Kidney epithelial cell (primary cell): ENCODE measurements around the gene GOLGA6D. TPM values are rescaled to one million over a fixed set of nuclear protein-coding genes. Genes with fewer than 3 reads are reported as not detected.
"Not testable (repeated sequence)": the region's sequence is repeated elsewhere in the genome, so short reads cannot be mapped to it uniquely, and the experiment has no call there.

ENCODE experiments used
- DNase-seq: peaks from one replicate; pipeline ENCODE4 v3.0.0-alpha.2; 2010; ENCODE audit warnings: low read depth
- H3K27me3 ChIP-seq: 2 replicates; pipeline ENCODE4 v1.6.0; 2011; ENCODE audit warnings: low read length; ENCODE audit not compliant: control insufficient read depth, insufficient read depth
- H3K36me3 ChIP-seq: 2 replicates; pipeline ENCODE4 v1.5.1; 2011; ENCODE audit warnings: low read length; ENCODE audit not compliant: control insufficient read depth, insufficient read depth
- H3K4me3 ChIP-seq: 2 replicates; pipeline ENCODE4 v1.5.1; 2011; ENCODE audit warnings: low read depth, mild to moderate bottlenecking, control low read depth, low read length
- CTCF ChIP-seq: IDR thresholded peaks from 2 replicates; pipeline ENCODE4 v1.5.1; 2011; ENCODE audit warnings: mild to moderate bottlenecking, moderate library complexity, low read length, control low read depth, inconsistent platforms; ENCODE audit not compliant: insufficient read depth, poor library complexity, severe bottlenecking
- total RNA-seq: library from RNA; depleted of rRNA; stranded (reverse); fragments of >200 nt; gene quantifications from 2 replicates; pipeline ENCODE4 v1.2.3, GENCODE V29; 2015

The GOLGA6D gene
- total RNA-seq, 1 donor from 2014 or later: not detected

- DNase-seq: no peak
- H3K36me3 ChIP-seq: no peaks in the 10 kb centered on the region
- TF ChIP-seq CTCF: no peak
- no peak overlapping the region for H3K4me3 ChIP-seq
- peaks cover 21% of the 10 kb centered on the region for H3K27me3 ChIP-seq
Observed at GRCh38 chr15:75237316-75237982, 45.2 kb upstream of the GOLGA6D start.

- peaks cover 19% of the 10 kb centered on the region for H3K27me3 ChIP-seq
- H3K36me3 ChIP-seq: no peaks in the 10 kb centered on the region
- no peak for TF ChIP-seq CTCF
- H3K4me3 ChIP-seq: no peak overlapping the region
- DNase-seq: no peak
Observed at GRCh38 chr15:75238150-75238549, 44.5 kb upstream of the GOLGA6D start.

- not testable (repeated sequence) for DNase-seq, H3K36me3 ChIP-seq, H3K4me3 ChIP-seq
- H3K27me3 ChIP-seq: peaks cover 12% of the 10 kb centered on the region
Observed at GRCh38 chr15:75245741-75246140, 36.9 kb upstream of the GOLGA6D start.

- DNase-seq, H3K27me3 ChIP-seq, H3K4me3 ChIP-seq, H3K36me3 ChIP-seq: not testable (repeated sequence)
Observed at GRCh38 chr15:75248991-75249390, 33.6 kb upstream of the GOLGA6D start.

GRCh38 chr15:75249726-75250125, 32.9 kb upstream of the GOLGA6D start:
- no peak for TF ChIP-seq CTCF
- Histone ChIP-seq H3K27me3 (peaks cover 9% of the 10 kb centered on the region), H3K36me3 (no peaks in the 10 kb centered on the region), H3K4me3 (no peak overlapping the region)
- no peak for DNase-seq

GRCh38 chr15:75251343-75251742, 31.3 kb upstream of the GOLGA6D start:
- H3K36me3 ChIP-seq, DNase-seq, H3K4me3 ChIP-seq, H3K27me3 ChIP-seq: not testable (repeated sequence)

GRCh38 chr15:75252285-75252684, 30.4 kb upstream of the GOLGA6D start:
- H3K27me3 ChIP-seq: not testable (repeated sequence)

GRCh38 chr15:75258034-75258433, 24.6 kb upstream of the GOLGA6D start, which contains the start of gene GOLGA6C:
TSS of gene GOLGA6C (plus strand) at chr15:75258334. CDS start at chr15:75258599, 265 bp downstream.
- H3K4me3 ChIP-seq, H3K36me3 ChIP-seq, DNase-seq, H3K27me3 ChIP-seq: not testable (repeated sequence)

More at GRCh38 chr15:75252285-75252684, 30.4 kb upstream of the GOLGA6D start:
- DNase-seq, H3K36me3 ChIP-seq, H3K4me3 ChIP-seq: not testable (repeated sequence)

- not testable (repeated sequence) for H3K4me3 ChIP-seq, H3K27me3 ChIP-seq, H3K36me3 ChIP-seq, DNase-seq
Observed at GRCh38 chr15:75258620-75259343, 23.9 kb upstream of the GOLGA6D start.

GRCh38 chr15:75259873-75260272, 22.8 kb upstream of the GOLGA6D start:
- not testable (repeated sequence) for H3K4me3 ChIP-seq, DNase-seq, H3K27me3 ChIP-seq, H3K36me3 ChIP-seq

GRCh38 chr15:75273751-75274359, 8.8 kb upstream of the GOLGA6D start:
- not testable (repeated sequence) for H3K36me3 ChIP-seq, H3K4me3 ChIP-seq, H3K27me3 ChIP-seq, DNase-seq
